ENCODE measurements around the gene PLXNB1. TPM values are rescaled to one million over a fixed set of nuclear protein-coding genes. Genes with fewer than 3 reads are reported as not detected.
"Not testable (repeated sequence)": the region's sequence is repeated elsewhere in the genome, so short reads cannot be mapped to it uniquely, and the experiment has no call there.

PLXNB1 gene
- total and polyA plus RNA-seq, 12 donors, result 27.7 to 135 (median 32.4) TPM

- Histone ChIP-seq H3K4me1 (peaks cover 7 to 45% (median 28%) of the 10 kb centered on the region in 9 donors), H3K27me3 (no peaks in the 10 kb centered on the region), H3K9me3 (no peaks in the 10 kb centered on the region), H3K27ac (peak overlapping the region in 7 of 10 donors; percentile 9 to 85 (median 75)), H3K36me3 (peaks cover 0 to 40% (median 0%) of the 10 kb centered on the region in 9 donors), H3K4me3 (no peak overlapping the region)
- TF ChIP-seq CTCF (IDR thresholded peaks at IDR 0.05), result no peak
- WGBS, 2 donors, result 91 to 93% methylated on average over 8 to 9 of the region's 9 CpGs
- intact Hi-C loops (cut with DNase I), result no loop called here
- DNase-seq (no peak), ATAC-seq (no peak)
Measured at GRCh38 chr3:48476426-48477053, 46.7 kb upstream of the PLXNB1 start.

GRCh38 chr3:48475188-48475587 lies 45.3 kb upstream of the PLXNB1 start:
- Histone ChIP-seq H3K9me3 (no peaks in the 10 kb centered on the region), H3K27ac (peak overlapping the region in 2 of 10 donors; percentile 2 to 31), H3K27me3 (no peaks in the 10 kb centered on the region), H3K36me3 (peaks cover 0 to 46% (median 0%) of the 10 kb centered on the region in 9 donors), H3K4me1 (peaks cover 9 to 58% (median 42%) of the 10 kb centered on the region in 9 donors), H3K4me3 (no peak overlapping the region)
- DNase-seq, result no peak
- no peak for ATAC-seq
- TF ChIP-seq CTCF (IDR thresholded peaks at IDR 0.05), result no peak
- intact Hi-C loops (cut with DNase I), result no loop called here
- 86 to 87% methylated on average over 11 of the region's 11 CpGs for WGBS, 2 donors

GRCh38 chr3:48474619-48475018 lies 44.7 kb upstream of the PLXNB1 start:
- Histone ChIP-seq H3K27me3 (no peaks in the 10 kb centered on the region), H3K27ac (peak overlapping the region in 3 of 10 donors; percentile 2 to 26 (median 10)), H3K9me3 (no peaks in the 10 kb centered on the region), H3K36me3 (peaks cover 0 to 48% (median 3%) of the 10 kb centered on the region in 9 donors), H3K4me3 (no peak overlapping the region), H3K4me1 (peaks cover 9 to 64% (median 48%) of the 10 kb centered on the region in 9 donors)
- no peak for TF ChIP-seq CTCF (IDR thresholded peaks at IDR 0.05)
- 76 to 80% methylated on average over 4 of the region's 4 CpGs for WGBS, 2 donors
- ATAC-seq, result no peak
- no peak for DNase-seq
- intact Hi-C loops (cut with DNase I), result no loop called here

GRCh38 chr3:48474031-48474430 lies 44.1 kb upstream of the PLXNB1 start:
- H3K4me3 ChIP-seq; intact Hi-C loops (cut with DNase I); ATAC-seq; H3K27me3 ChIP-seq; H3K9me3 ChIP-seq; DNase-seq: not testable (repeated sequence)
- H3K36me3 ChIP-seq, result peaks cover 0 to 50% (median 6%) of the 10 kb centered on the region in 9 donors
- 92 to 95% methylated on average over 4 of the region's 4 CpGs for WGBS, 2 donors
- H3K4me1 ChIP-seq, result peaks cover 9 to 70% (median 53%) of the 10 kb centered on the region in 9 donors
- H3K27ac ChIP-seq, result peak overlapping the region in 8 of 10 donors; percentile 89 to 99 (median 94)

GRCh38 chr3:48473617-48473952 lies 43.7 kb upstream of the PLXNB1 start:
- H3K4me1 ChIP-seq, result peaks cover 10 to 71% (median 57%) of the 10 kb centered on the region in 9 donors
- DNase-seq (no peak), ATAC-seq (no peak)
- WGBS, 2 donors, result 60 to 66% methylated on average over 5 of the region's 5 CpGs
- H3K27ac ChIP-seq, result peak overlapping the region; percentile 89 to 99 (median 95)
- H3K4me3 ChIP-seq, result peak overlapping the region in 8 of 10 donors; percentile 58 to 81 (median 68)
- TF ChIP-seq CTCF (IDR thresholded peaks at IDR 0.05), result no peak
- H3K9me3 ChIP-seq, result no peaks in the 10 kb centered on the region
- intact Hi-C loops (cut with DNase I), result loop anchor here in 2 of 10 donors (2.0 kb wide), 2 partner anchors 29 to 31 kb away; partner anchors contain the start of gene SHISA5 (in 1 of the 2)
- H3K27me3 ChIP-seq, result no peaks in the 10 kb centered on the region
- peaks cover 0 to 54% (median 6%) of the 10 kb centered on the region in 9 donors for H3K36me3 ChIP-seq

Measured in heart right ventricle (tissue), 16 donors.